Natural killer cell treated with Interleukin-12 subunit alpha and Interleukin-12 subunit beta and Interleukin-15 and Interleukin-18, amount 100 ng/mL, for 72 hours (primary cell): Measurements from ENCODE around the gene SMURF2. TPM values are rescaled to one million over a fixed set of nuclear protein-coding genes. Genes with fewer than 3 reads are reported as not detected.

ENCODE experiments used
- ATAC-seq, 2 donors: fragments of 150-1000 bp; cut with Tn5 transposase in 1 of 2; sonication (Bioruptor Pico), chemical (Tn5 transposase) in 1 of 2; 2 replicates each; pipeline ENCODE4 v1.10.0; 2021
- DNase-seq: peaks from one replicate; pipeline ENCODE4 v3.0.0; 2022; ENCODE audit warnings: low spot score
- H3K27ac Mint-ChIP-seq, 2 donors: 1 replicate in 1 of 2; 2 replicates in 1 of 2; pipeline ENCODE4 v1.8.0; 2022; ENCODE audit warnings: mixed read lengths in 2 of 2, mild to moderate bottlenecking in 1 of 2, moderate library complexity in 1 of 2
- H3K27me3 Mint-ChIP-seq, 2 donors: 1 replicate in 1 of 2; 2 replicates in 1 of 2; pipeline ENCODE4 v1.8.0; 2022; ENCODE audit warnings: mixed read lengths in 2 of 2
- H3K36me3 Mint-ChIP-seq: one replicate; pipeline ENCODE4 v1.8.0; 2022; ENCODE audit warnings: mixed read lengths
- H3K4me1 Mint-ChIP-seq, 2 donors: 1 replicate in 1 of 2; 2 replicates in 1 of 2; pipeline ENCODE4 v1.8.0; 2022; ENCODE audit warnings: low read depth in 2 of 2, mixed read lengths in 2 of 2, mild to moderate bottlenecking in 1 of 2
- H3K4me3 Mint-ChIP-seq: one replicate; pipeline ENCODE4 v1.8.0; 2022; ENCODE audit warnings: mixed read lengths
- H3K9me3 Mint-ChIP-seq: 2 replicates; pipeline ENCODE4 v1.8.0; 2022; ENCODE audit warnings: mixed read lengths
- total RNA-seq, 2 donors: library from RNA; stranded (reverse); gene quantifications; one replicate each; pipeline ENCODE4 v1.2.3, GENCODE V29; 2022

Gene SMURF2
- total RNA-seq, 2 donors from 2014 or later = 18.0 to 26.1 TPM

GRCh38 chr17:64540118-64540776, 121.9 kb downstream of the SMURF2 start:
- no peaks in the 10 kb centered on the region for H3K9me3 Mint-ChIP-seq
- H3K27ac Mint-ChIP-seq = no peak overlapping the region
- no peak for ATAC-seq

GRCh38 chr17:64538508-64539130, 123.5 kb downstream of the SMURF2 start:
- no peaks in the 10 kb centered on the region for H3K9me3 Mint-ChIP-seq
- H3K4me1 Mint-ChIP-seq = peaks cover 3 to 4% of the 10 kb centered on the region in 2 donors
- H3K27ac Mint-ChIP-seq = peak overlapping the region; percentile 5 to 20
- H3K4me3 Mint-ChIP-seq = no peak overlapping the region
- DNase-seq (no peak), ATAC-seq (no peak)
- H3K27me3 Mint-ChIP-seq = no peaks in the 10 kb centered on the region
- peaks cover 12% of the 10 kb centered on the region for H3K36me3 Mint-ChIP-seq

More at GRCh38 chr17:64540118-64540776, 121.9 kb downstream of the SMURF2 start:
- H3K27me3 Mint-ChIP-seq = no peaks in the 10 kb centered on the region
- no peak overlapping the region for H3K4me3 Mint-ChIP-seq
- peaks cover 16% of the 10 kb centered on the region for H3K36me3 Mint-ChIP-seq
- no peak for DNase-seq
- H3K4me1 Mint-ChIP-seq = peaks cover 3 to 4% of the 10 kb centered on the region in 2 donors

GRCh38 chr17:64537488-64537887, 124.6 kb downstream of the SMURF2 start:
- H3K36me3 Mint-ChIP-seq = peaks cover 17% of the 10 kb centered on the region
- H3K9me3 Mint-ChIP-seq = no peaks in the 10 kb centered on the region
- H3K4me3 Mint-ChIP-seq = no peak overlapping the region
- H3K27ac Mint-ChIP-seq = peak overlapping the region in 1 of 2 donors; percentile 13
- no peaks in the 10 kb centered on the region for H3K27me3 Mint-ChIP-seq
- ATAC-seq = no peak
- H3K4me1 Mint-ChIP-seq = peaks cover 3 to 4% of the 10 kb centered on the region in 2 donors
- no peak for DNase-seq

- H3K36me3 Mint-ChIP-seq = peaks cover 17% of the 10 kb centered on the region
- H3K27ac Mint-ChIP-seq = peak overlapping the region in 1 of 2 donors; percentile 13
- no peaks in the 10 kb centered on the region for H3K9me3 Mint-ChIP-seq
These were observed 125.2 kb downstream of the SMURF2 start for GRCh38 chr17:64536913-64537312.

GRCh38 chr17:64535357-64535756, 126.8 kb downstream of the SMURF2 start:
- H3K27me3 Mint-ChIP-seq = no peaks in the 10 kb centered on the region
- H3K4me3 Mint-ChIP-seq = no peak overlapping the region
- ATAC-seq (no peak), DNase-seq (no peak)
- H3K27ac Mint-ChIP-seq = no peak overlapping the region
- H3K4me1 Mint-ChIP-seq = peaks cover 3 to 4% of the 10 kb centered on the region in 2 donors
- H3K36me3 Mint-ChIP-seq = peaks cover 25% of the 10 kb centered on the region
- H3K9me3 Mint-ChIP-seq = no peaks in the 10 kb centered on the region

More at GRCh38 chr17:64536913-64537312, 125.2 kb downstream of the SMURF2 start:
- H3K4me1 Mint-ChIP-seq = peaks cover 3 to 4% of the 10 kb centered on the region in 2 donors
- ATAC-seq (no peak), DNase-seq (no peak)
- no peaks in the 10 kb centered on the region for H3K27me3 Mint-ChIP-seq
- no peak overlapping the region for H3K4me3 Mint-ChIP-seq

GRCh38 chr17:64534187-64534586, 127.9 kb downstream of the SMURF2 start:
- no peak for DNase-seq
- Mint-ChIP-seq H3K4me3 (no peak overlapping the region), H3K9me3 (no peaks in the 10 kb centered on the region), H3K27me3 (no peaks in the 10 kb centered on the region), H3K4me1 (peaks cover 3 to 4% of the 10 kb centered on the region in 2 donors), H3K27ac (peak overlapping the region; percentile 12 to 64), H3K36me3 (peaks cover 32% of the 10 kb centered on the region)
- ATAC-seq = no peak

- DNase-seq (no peak), ATAC-seq (no peak)
- H3K4me1 Mint-ChIP-seq = peaks cover under 1 to 4% of the 10 kb centered on the region in 2 donors
- no peaks in the 10 kb centered on the region for H3K9me3 Mint-ChIP-seq
- H3K36me3 Mint-ChIP-seq = peaks cover 36% of the 10 kb centered on the region
- H3K27ac Mint-ChIP-seq = peak overlapping the region; percentile 27 to 64
- no peaks in the 10 kb centered on the region for H3K27me3 Mint-ChIP-seq
- H3K4me3 Mint-ChIP-seq = no peak overlapping the region
These were observed 128.3 kb downstream of the SMURF2 start for GRCh38 chr17:64533784-64534183.

GRCh38 chr17:64532409-64532808, 129.7 kb downstream of the SMURF2 start:
- H3K36me3 Mint-ChIP-seq = peaks cover 41% of the 10 kb centered on the region

GRCh38 chr17:64531955-64532371, 130.1 kb downstream of the SMURF2 start:
- Mint-ChIP-seq H3K36me3 (peaks cover 40% of the 10 kb centered on the region), H3K4me3 (no peak overlapping the region), H3K27me3 (no peaks in the 10 kb centered on the region), H3K4me1 (no peaks in the 10 kb centered on the region), H3K9me3 (no peaks in the 10 kb centered on the region), H3K27ac (no peak overlapping the region)
- ATAC-seq (no peak), DNase-seq (no peak)

More at GRCh38 chr17:64532409-64532808, 129.7 kb downstream of the SMURF2 start:
- H3K27ac Mint-ChIP-seq = peak overlapping the region in 1 of 2 donors; percentile 27
- H3K9me3 Mint-ChIP-seq = no peaks in the 10 kb centered on the region
- H3K4me3 Mint-ChIP-seq = no peak overlapping the region
- ATAC-seq (no peak), DNase-seq (no peak)
- no peaks in the 10 kb centered on the region for H3K27me3 Mint-ChIP-seq
- H3K4me1 Mint-ChIP-seq = no peaks in the 10 kb centered on the region

- Mint-ChIP-seq H3K9me3 (no peaks in the 10 kb centered on the region), H3K36me3 (peaks cover 47% of the 10 kb centered on the region), H3K4me1 (no peaks in the 10 kb centered on the region), H3K4me3 (no peak overlapping the region), H3K27ac (no peak overlapping the region), H3K27me3 (no peaks in the 10 kb centered on the region)
- ATAC-seq (no peak), DNase-seq (no peak)
These were observed 132.9 kb downstream of the SMURF2 start for GRCh38 chr17:64529221-64529620.

- ATAC-seq = no peak
- Mint-ChIP-seq H3K4me1 (no peaks in the 10 kb centered on the region), H3K27me3 (no peaks in the 10 kb centered on the region), H3K9me3 (no peaks in the 10 kb centered on the region), H3K4me3 (no peak overlapping the region), H3K27ac (no peak overlapping the region), H3K36me3 (peaks cover 53% of the 10 kb centered on the region)
- DNase-seq = no peak
These were observed 134.2 kb downstream of the SMURF2 start for GRCh38 chr17:64527914-64528313.

GRCh38 chr17:64520359-64520758, 141.7 kb downstream of the SMURF2 start:
- Mint-ChIP-seq H3K9me3 (no peaks in the 10 kb centered on the region), H3K36me3 (peaks cover 18% of the 10 kb centered on the region)
- no peak for ATAC-seq

GRCh38 chr17:64519601-64520000, 142.5 kb downstream of the SMURF2 start:
- DNase-seq (no peak), ATAC-seq (no peak)
- no peaks in the 10 kb centered on the region for H3K27me3 Mint-ChIP-seq
- H3K9me3 Mint-ChIP-seq = no peaks in the 10 kb centered on the region
- peaks cover 0 to 5% of the 10 kb centered on the region in 2 donors for H3K4me1 Mint-ChIP-seq
- H3K4me3 Mint-ChIP-seq = no peak overlapping the region
- H3K27ac Mint-ChIP-seq = no peak overlapping the region
- peaks cover 18% of the 10 kb centered on the region for H3K36me3 Mint-ChIP-seq

More at GRCh38 chr17:64520359-64520758, 141.7 kb downstream of the SMURF2 start:
- Mint-ChIP-seq H3K27me3 (no peaks in the 10 kb centered on the region), H3K27ac (no peak overlapping the region), H3K4me3 (no peak overlapping the region), H3K4me1 (peaks cover 0 to 5% of the 10 kb centered on the region in 2 donors)
- DNase-seq = no peak

GRCh38 chr17:64515829-64516228, 146.3 kb downstream of the SMURF2 start:
- DNase-seq (no peak), ATAC-seq (peak in 1 of 2 donors; percentile 36)
- Mint-ChIP-seq H3K36me3 (peaks cover 9% of the 10 kb centered on the region), H3K27ac (no peak overlapping the region), H3K4me3 (no peak overlapping the region), H3K9me3 (no peaks in the 10 kb centered on the region), H3K27me3 (no peaks in the 10 kb centered on the region), H3K4me1 (peaks cover 0 to 8% of the 10 kb centered on the region in 2 donors)
